Astrocyte (in vitro differentiated cells and primary cell): Measurements from ENCODE around the gene ZNF335. TPM values are rescaled to one million over a fixed set of nuclear protein-coding genes. Genes with fewer than 3 reads are reported as not detected.

Source experiments
- DNase-seq: peaks from one replicate; pipeline ENCODE4 v3.0.0-alpha.2; 2010; ENCODE audit warnings: low read depth
- FAIRE-seq: peaks from 2 replicates; lab custom pipeline; 2011; peaks lifted over from hg19 to GRCh38; lab: Jason Lieb, UNC
- H2AFZ ChIP-seq: 2 replicates; pipeline ENCODE4 v1.6.0; 2012; ENCODE audit warnings: low read depth, low read length, inconsistent platforms
- H3K27ac ChIP-seq: 2 replicates; pipeline ENCODE4 v1.5.1; 2011; ENCODE audit warnings: low read depth, low read length, inconsistent platforms
- H3K27me3 ChIP-seq: 2 replicates; pipeline ENCODE4 v1.6.0; 2011; ENCODE audit warnings: low read length, inconsistent platforms; ENCODE audit not compliant: insufficient read depth
- H3K36me3 ChIP-seq: 2 replicates; pipeline ENCODE4 v1.5.1; 2011; ENCODE audit warnings: low read length, inconsistent platforms; ENCODE audit not compliant: insufficient read depth
- H3K4me1 ChIP-seq: 2 replicates; pipeline ENCODE4 v1.5.1; 2011; ENCODE audit warnings: low read length, inconsistent platforms; ENCODE audit not compliant: insufficient read depth
- H3K4me2 ChIP-seq: 2 replicates; pipeline ENCODE4 v1.6.0; 2012; ENCODE audit warnings: low read length, inconsistent platforms
- H3K4me3 ChIP-seq: 2 replicates; pipeline ENCODE4 v1.5.1; 2011; ENCODE audit warnings: low read depth, mild to moderate bottlenecking, low read length, inconsistent platforms; ENCODE audit not compliant: insufficient read depth
- H3K79me2 ChIP-seq: 2 replicates; pipeline ENCODE4 v1.6.0; 2012; ENCODE audit warnings: mild to moderate bottlenecking, low read length, inconsistent platforms; ENCODE audit not compliant: insufficient read depth
- H3K9ac ChIP-seq: 2 replicates; pipeline ENCODE4 v1.6.0; 2012; ENCODE audit warnings: mild to moderate bottlenecking, low read length, inconsistent platforms
- H3K9me3 ChIP-seq: 2 replicates; pipeline ENCODE4 v1.5.1; 2012; ENCODE audit warnings: low read depth, mild to moderate bottlenecking, low read length, inconsistent platforms; ENCODE audit not compliant: insufficient read depth
- H4K20me1 ChIP-seq: 2 replicates; pipeline ENCODE4 v1.6.0; 2012; ENCODE audit warnings: low read length, inconsistent platforms; ENCODE audit not compliant: insufficient read depth
- H3K27ac Mint-ChIP-seq: one replicate; pipeline ENCODE4 v1.8.0; 2021; ENCODE audit warnings: mild to moderate bottlenecking, mixed read lengths; ENCODE audit not compliant: unreplicated experiment
- H3K27me3 Mint-ChIP-seq: one replicate; pipeline ENCODE4 v1.8.0; 2021; ENCODE audit warnings: low read depth, mixed read lengths; ENCODE audit not compliant: unreplicated experiment
- H3K36me3 Mint-ChIP-seq: one replicate; pipeline ENCODE4 v1.8.0; 2021; ENCODE audit warnings: low read depth, mixed read lengths; ENCODE audit not compliant: unreplicated experiment
- H3K4me1 Mint-ChIP-seq: one replicate; pipeline ENCODE4 v1.8.0; 2021; ENCODE audit warnings: low read depth, mixed read lengths; ENCODE audit not compliant: unreplicated experiment
- H3K4me3 Mint-ChIP-seq: one replicate; pipeline ENCODE4 v1.8.0; 2021; ENCODE audit warnings: mild to moderate bottlenecking, moderate library complexity, mixed read lengths; ENCODE audit not compliant: unreplicated experiment
- H3K9me3 Mint-ChIP-seq: one replicate; pipeline ENCODE4 v1.8.0; 2021; ENCODE audit warnings: mild to moderate bottlenecking, mixed read lengths; ENCODE audit not compliant: unreplicated experiment
- EZH2 ChIP-seq: IDR thresholded peaks from 2 replicates; pipeline ENCODE4 v1.6.1; 2012; ENCODE audit warnings: mild to moderate bottlenecking, low read length, inconsistent platforms; ENCODE audit not compliant: insufficient read depth
- total RNA-seq: library from RNA; stranded (reverse); gene quantifications from 2 replicates; pipeline ENCODE4 v1.2.1, GENCODE V29; 2021
- TF ChIP-seq, protein P1 (sequence below): IDR thresholded peaks from 2 replicates; pipeline ENCODE4 v1.5.1; 2011; ENCODE audit warnings: low read depth, mild to moderate bottlenecking, inconsistent platforms, low read length, moderate library complexity; ENCODE audit not compliant: insufficient read depth

Gene ZNF335
- total RNA-seq, 1 donor from 2014 or later, result 18.6 TPM

DNA sequence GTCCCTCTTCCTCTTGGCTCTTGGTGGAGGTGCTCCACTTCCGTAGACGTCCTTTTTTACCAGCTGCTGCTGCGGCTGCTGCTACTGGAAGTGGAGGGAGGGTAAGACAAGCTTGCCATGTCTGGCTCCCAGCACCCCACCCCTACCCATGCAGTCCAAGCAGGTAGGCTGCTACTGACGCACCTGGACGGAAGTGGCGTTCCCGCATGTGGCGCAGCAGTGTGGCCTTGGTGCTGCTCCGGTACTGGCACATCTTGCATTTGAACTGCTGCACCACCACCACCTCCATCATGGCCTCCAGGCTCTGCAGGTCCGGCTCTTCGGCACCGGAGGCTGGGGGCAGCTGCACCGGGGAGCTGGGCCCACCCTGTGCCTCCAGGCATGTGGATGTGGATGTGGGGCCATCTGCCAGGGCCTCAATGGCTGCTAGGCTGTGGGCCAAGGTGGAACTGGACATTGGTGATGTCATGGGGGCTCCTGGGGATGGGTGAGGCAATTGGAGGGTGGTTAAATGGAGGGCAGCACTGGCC is 4.4 kb downstream of the ZNF335 start:
- no peaks in the 10 kb centered on the region for H3K27me3 Mint-ChIP-seq
- no peak for DNase-seq
- FAIRE-seq, result no peak

DNA sequence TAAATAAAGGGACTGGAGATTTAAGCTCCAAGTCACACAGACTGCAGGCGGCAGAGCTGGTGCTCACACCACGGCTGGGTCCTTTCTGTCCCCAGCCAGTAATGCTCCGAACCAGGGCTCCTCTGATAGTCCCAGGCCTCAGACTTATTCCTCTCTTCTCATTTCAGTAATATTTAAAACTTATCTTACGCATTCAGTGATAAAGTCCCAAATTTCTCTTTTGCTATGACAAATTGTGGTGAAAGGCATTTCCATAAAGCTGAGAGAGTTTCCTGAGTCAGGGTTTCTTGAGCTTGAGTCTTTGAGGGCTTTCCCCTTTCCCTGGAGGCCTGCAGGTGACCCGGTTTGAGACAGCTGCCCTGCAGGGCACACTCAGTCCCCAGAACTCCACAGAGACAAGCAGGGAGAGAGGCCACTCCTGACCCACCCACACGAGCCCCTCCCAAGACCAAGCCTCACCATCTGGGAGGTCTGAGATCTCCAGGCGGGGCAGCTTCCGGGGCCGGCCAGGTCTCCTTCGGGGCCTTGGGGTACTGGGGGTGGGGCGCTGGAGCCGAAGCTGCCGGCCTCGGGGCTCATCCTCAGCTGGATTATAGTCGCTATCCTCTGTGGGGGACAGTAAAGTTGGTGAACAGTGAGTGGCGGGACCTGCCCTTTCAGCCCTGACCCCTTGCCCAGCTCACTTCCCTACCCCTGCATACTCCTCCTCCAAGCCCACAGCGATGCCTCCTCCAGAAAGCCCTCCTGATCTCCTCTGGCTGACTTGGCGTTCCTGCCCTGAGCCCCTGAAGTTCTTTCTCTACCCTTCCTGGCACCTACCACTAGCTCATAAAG is 6.6 kb downstream of the ZNF335 start:
- Mint-ChIP-seq H3K9me3 (no peaks in the 10 kb centered on the region), H3K27ac (peak overlapping the region; percentile 26), H3K27me3 (no peaks in the 10 kb centered on the region), H3K4me3 (no peak overlapping the region), H3K4me1 (peaks cover 8% of the 10 kb centered on the region), H3K36me3 (peaks cover 5% of the 10 kb centered on the region)
- DNase-seq, result no peak
- Histone ChIP-seq H3K27me3 (no peaks in the 10 kb centered on the region), H2AFZ (no peak overlapping the region), H3K36me3 (peaks cover 61% of the 10 kb centered on the region), H4K20me1 (peaks cover 56% of the 10 kb centered on the region), H3K79me2 (peaks cover 30% of the 10 kb centered on the region), H3K27ac (no peak overlapping the region), H3K4me3 (no peak overlapping the region), H3K9ac (no peak overlapping the region), H3K9me3 (no peaks in the 10 kb centered on the region), H3K4me2 (no peak overlapping the region), H3K4me1 (peaks cover 26% of the 10 kb centered on the region)
- no peak for FAIRE-seq
- TF ChIP-seq, protein P1, sequence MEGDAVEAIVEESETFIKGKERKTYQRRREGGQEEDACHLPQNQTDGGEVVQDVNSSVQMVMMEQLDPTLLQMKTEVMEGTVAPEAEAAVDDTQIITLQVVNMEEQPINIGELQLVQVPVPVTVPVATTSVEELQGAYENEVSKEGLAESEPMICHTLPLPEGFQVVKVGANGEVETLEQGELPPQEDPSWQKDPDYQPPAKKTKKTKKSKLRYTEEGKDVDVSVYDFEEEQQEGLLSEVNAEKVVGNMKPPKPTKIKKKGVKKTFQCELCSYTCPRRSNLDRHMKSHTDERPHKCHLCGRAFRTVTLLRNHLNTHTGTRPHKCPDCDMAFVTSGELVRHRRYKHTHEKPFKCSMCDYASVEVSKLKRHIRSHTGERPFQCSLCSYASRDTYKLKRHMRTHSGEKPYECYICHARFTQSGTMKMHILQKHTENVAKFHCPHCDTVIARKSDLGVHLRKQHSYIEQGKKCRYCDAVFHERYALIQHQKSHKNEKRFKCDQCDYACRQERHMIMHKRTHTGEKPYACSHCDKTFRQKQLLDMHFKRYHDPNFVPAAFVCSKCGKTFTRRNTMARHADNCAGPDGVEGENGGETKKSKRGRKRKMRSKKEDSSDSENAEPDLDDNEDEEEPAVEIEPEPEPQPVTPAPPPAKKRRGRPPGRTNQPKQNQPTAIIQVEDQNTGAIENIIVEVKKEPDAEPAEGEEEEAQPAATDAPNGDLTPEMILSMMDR, result no peak
- no peak for TF ChIP-seq EZH2

More for the DNA sequence above, 4.4 kb downstream of the ZNF335 start:
- H3K27me3 ChIP-seq, result no peaks in the 10 kb centered on the region
- H3K9ac ChIP-seq, result no peak overlapping the region
- H3K4me1 ChIP-seq, result peaks cover 35% of the 10 kb centered on the region
- H3K79me2 ChIP-seq, result peaks cover 43% of the 10 kb centered on the region
- Mint-ChIP-seq H3K4me1 (peaks cover 11% of the 10 kb centered on the region), H3K9me3 (no peaks in the 10 kb centered on the region), H3K27ac (no peak overlapping the region), H3K36me3 (peaks cover 5% of the 10 kb centered on the region), H3K4me3 (no peak overlapping the region)
- H3K27ac ChIP-seq, result peak overlapping the region; percentile 100
- peaks cover 46% of the 10 kb centered on the region for H4K20me1 ChIP-seq
- H3K9me3 ChIP-seq, result no peaks in the 10 kb centered on the region
- H2AFZ ChIP-seq, result no peak overlapping the region
- no peak for TF ChIP-seq EZH2
- TF ChIP-seq, protein P1, result no peak
- H3K4me2 ChIP-seq, result no peak overlapping the region
- no peak overlapping the region for H3K4me3 ChIP-seq
- peaks cover 44% of the 10 kb centered on the region for H3K36me3 ChIP-seq

DNA sequence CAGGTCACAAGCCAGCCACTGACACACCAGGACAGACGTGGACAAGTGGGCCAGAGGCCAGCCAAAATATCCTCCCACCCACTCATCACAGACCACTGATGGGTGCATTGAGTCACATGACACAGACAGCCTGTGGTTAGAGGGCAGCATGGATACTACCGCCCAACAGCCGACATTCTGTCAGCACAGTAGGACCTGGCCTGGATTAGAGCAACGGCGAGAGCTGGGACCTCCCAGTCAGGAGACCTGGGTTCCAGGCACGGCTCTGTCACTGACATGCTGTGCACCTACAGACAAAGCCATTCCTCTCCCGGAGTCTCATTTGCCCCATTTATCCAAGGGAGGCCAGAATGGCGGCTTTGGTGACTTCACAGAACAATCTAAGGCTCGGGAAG is 8.0 kb downstream of the ZNF335 start:
- DNase-seq (no peak), FAIRE-seq (no peak)
- Histone ChIP-seq H3K9ac (no peak overlapping the region), H3K27me3 (no peaks in the 10 kb centered on the region), H3K79me2 (peaks cover 18% of the 10 kb centered on the region), H3K27ac (no peak overlapping the region), H4K20me1 (peaks cover 44% of the 10 kb centered on the region), H2AFZ (no peak overlapping the region), H3K4me2 (no peak overlapping the region), H3K4me3 (no peak overlapping the region), H3K36me3 (peaks cover 68% of the 10 kb centered on the region), H3K4me1 (peaks cover 12% of the 10 kb centered on the region), H3K9me3 (no peaks in the 10 kb centered on the region)
- H3K9me3 Mint-ChIP-seq, result no peaks in the 10 kb centered on the region
- peaks cover 15% of the 10 kb centered on the region for H3K36me3 Mint-ChIP-seq
- no peak overlapping the region for H3K27ac Mint-ChIP-seq
- H3K4me1 Mint-ChIP-seq, result no peaks in the 10 kb centered on the region
- no peak overlapping the region for H3K4me3 Mint-ChIP-seq
- TF ChIP-seq EZH2, result no peak
- TF ChIP-seq, protein P1, result no peak
- no peaks in the 10 kb centered on the region for H3K27me3 Mint-ChIP-seq
